ENCODE results near the gene GSC2. TPM values are rescaled to one million over a fixed set of nuclear protein-coding genes. Genes with fewer than 3 reads are reported as not detected.

The GSC2 gene
- total RNA-seq, 1 experiment from 2014 or later = not detected

DNA sequence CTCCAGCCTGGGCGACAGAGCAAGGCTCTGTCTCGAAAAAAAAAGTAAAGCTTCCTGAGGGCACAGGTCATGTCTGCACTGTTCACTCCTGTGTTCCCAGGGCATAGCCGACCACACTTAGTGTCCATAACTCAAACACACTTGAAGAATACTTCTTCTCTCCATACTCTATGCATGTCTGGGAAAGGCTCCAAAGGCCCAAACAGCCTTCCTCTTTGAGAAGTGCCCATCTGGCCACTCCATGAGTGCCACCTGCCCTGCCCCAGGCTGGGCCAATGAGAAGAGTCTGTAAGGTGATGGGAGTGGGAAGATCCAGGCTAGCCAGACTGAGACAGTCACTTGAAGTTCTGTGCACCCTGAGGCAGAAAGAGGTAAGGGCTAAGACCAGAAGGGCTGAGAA is 52.6 kb downstream of the GSC2 start:
- no peak for DNase-seq (ENCODE audit: low spot score)

Other genes starting within 250 kb of the GSC2 start
- gene DGCR6, start 244.0 kb downstream of the GSC2 start, total RNA-seq (2014; rRNA removed; shearing (Covaris generic)) = 0.70 and 2.2 TPM in 2 replicates
- gene PRODH, start 214.0 kb downstream of the GSC2 start, total RNA-seq (2014; rRNA removed; shearing (Covaris generic)) = 1.4 and 2.0 TPM in 2 replicates
- gene DGCR2, start 27.9 kb downstream of the GSC2 start, total RNA-seq (2014; rRNA removed; shearing (Covaris generic)) = 105 and 114 TPM in 2 replicates
- gene TSSK2, start 19.0 kb downstream of the GSC2 start, total RNA-seq (2014; rRNA removed; shearing (Covaris generic)) = not detected in 2 replicates
- gene ESS2, start 5.6 kb downstream of the GSC2 start, total RNA-seq (2014; rRNA removed; shearing (Covaris generic)) = 18.1 and 23.4 TPM in 2 replicates
- 462 and 466 TPM in 2 replicates for gene SLC25A1, start 28.4 kb upstream of the GSC2 start, total RNA-seq (2014; rRNA removed; shearing (Covaris generic))
- gene CLTCL1, start 141.4 kb upstream of the GSC2 start, total RNA-seq (2014; rRNA removed; shearing (Covaris generic)) = 0.18 and 0.47 TPM in 2 replicates

Measured in HT-29 (cell line).